Vagina (tissue), 2 donors: Measurements from ENCODE around the gene RFT1. TPM values are rescaled to one million over a fixed set of nuclear protein-coding genes. Genes with fewer than 3 reads are reported as not detected.

ENCODE experiments used
- DNase-seq, 2 donors: peaks; one replicate each; pipeline ENCODE4 v3.0.0-alpha.2; 2017; ENCODE audit errors: extremely low spot score in 2 of 2
- H3K27ac ChIP-seq: fragments of 200-600 bp; sonication (generic); one replicate; pipeline ENCODE4 v1.5.1; 2019
- H3K27me3 ChIP-seq: fragments of 200-600 bp; sonication (generic); one replicate; pipeline ENCODE4 v1.5.1; 2019
- H3K36me3 ChIP-seq, 2 donors: fragments of 200-600 bp; sonication (generic); one replicate each; pipeline ENCODE4 v1.5.1; 2017 to 2019
- H3K4me1 ChIP-seq: fragments of 200-600 bp; sonication (generic); one replicate; pipeline ENCODE4 v1.5.1; 2019
- H3K4me3 ChIP-seq, 2 donors: fragments of 200-600 bp; sonication (generic); 1 replicate in 1 of 2; 2 replicates in 1 of 2; pipeline ENCODE4 v1.5.1; 2016 to 2019
- H3K9me3 ChIP-seq: fragments of 200-600 bp; sonication (generic); one replicate; pipeline ENCODE4 v1.5.1; 2019
- CTCF ChIP-seq, 3 experiments: fragments of 450-650 bp in 2 of 3; fragments of 200-600 bp in 1 of 3; sonication (generic) in 1 of 3; IDR thresholded peaks; one replicate each; pipeline ENCODE4 v1.5.1; 2017 to 2019; ENCODE audit warnings: antibody characterized with exemption in 3 of 3, mild to moderate bottlenecking in 2 of 3, moderate library complexity in 2 of 3
- POLR2A ChIP-seq, 2 donors: fragments of 450-650 bp; IDR thresholded peaks; one replicate each; pipeline ENCODE4 v1.6.1; 2017; ENCODE audit warnings: antibody characterized with exemption in 2 of 2, mild to moderate bottlenecking in 2 of 2, moderate library complexity in 2 of 2
- POLR2AphosphoS5 ChIP-seq, 2 donors: sonication (generic); formaldehyde crosslinking; IDR thresholded peaks; one replicate each; pipeline ENCODE4 v1.9.0; 2017; ENCODE audit warnings: antibody characterized with exemption in 2 of 2, mild to moderate bottlenecking in 2 of 2, low read depth in 1 of 2; ENCODE audit not compliant: insufficient read depth in 1 of 2
- intact Hi-C: fragments of 100-400 bp; cut with DNase I; formaldehyde crosslinking; loops from one replicate; pipeline ENCODE4 v1.15.1; 2023
- total RNA-seq: library from RNA; depleted of rRNA; stranded (reverse); fragments of >200 nt; gene quantifications from one replicate; pipeline ENCODE4 v1.2.3, GENCODE V29; 2016

RFT1 gene
- total RNA-seq, 1 donor from 2014 or later, result 13.8 TPM

GRCh38 chr3:53109891-53110771 lies 20.1 kb downstream of the RFT1 start:
- Histone ChIP-seq H3K4me1 (peaks cover 19% of the 10 kb centered on the region), H3K36me3 (peaks cover 0 to 9% of the 10 kb centered on the region in 2 donors)
- intact Hi-C loops, result no loop called here

GRCh38 chr3:53109190-53109589 lies 21.0 kb downstream of the RFT1 start:
- Histone ChIP-seq H3K27ac (peak overlapping the region; percentile 73), H3K4me3 (no peak overlapping the region), H3K27me3 (no peaks in the 10 kb centered on the region), H3K36me3 (peaks cover 0 to 11% of the 10 kb centered on the region in 2 donors), H3K4me1 (peaks cover 19% of the 10 kb centered on the region), H3K9me3 (no peaks in the 10 kb centered on the region)
- no peak for DNase-seq
- intact Hi-C loops, result no loop called here
- TF ChIP-seq CTCF (IDR thresholded peaks at IDR 0.05) (no peak), POLR2A (IDR thresholded peaks at IDR 0.05) (no peak), POLR2AphosphoS5 (IDR thresholded peaks at IDR 0.05; ENCODE audit: insufficient read depth in 1 of 2, low read depth in 1 of 2) (no peak)

More at GRCh38 chr3:53109891-53110771, 20.1 kb downstream of the RFT1 start:
- H3K4me3 ChIP-seq, result peak overlapping the region in 1 of 2 donors; percentile 4
- no peaks in the 10 kb centered on the region for H3K27me3 ChIP-seq
- H3K27ac ChIP-seq, result peak overlapping the region; percentile 73
- H3K9me3 ChIP-seq, result no peaks in the 10 kb centered on the region
- no peak for DNase-seq
- TF ChIP-seq CTCF (IDR thresholded peaks at IDR 0.05) (peak in 1 of 3 experiments; percentile 75), POLR2AphosphoS5 (IDR thresholded peaks at IDR 0.05; ENCODE audit: insufficient read depth in 1 of 2, low read depth in 1 of 2) (peak in 1 of 2 donors; percentile 61), POLR2A (IDR thresholded peaks at IDR 0.05) (no peak)

- no peak overlapping the region for H3K4me3 ChIP-seq
- no peak for DNase-seq
- intact Hi-C loops, result no loop called here
- no peak overlapping the region for H3K27ac ChIP-seq
- H3K9me3 ChIP-seq, result no peaks in the 10 kb centered on the region
- H3K36me3 ChIP-seq, result peaks cover 0 to 27% of the 10 kb centered on the region in 2 donors
- TF ChIP-seq POLR2AphosphoS5 (IDR thresholded peaks at IDR 0.05; ENCODE audit: insufficient read depth in 1 of 2, low read depth in 1 of 2) (no peak), CTCF (IDR thresholded peaks at IDR 0.05) (no peak), POLR2A (IDR thresholded peaks at IDR 0.05) (no peak)
- no peaks in the 10 kb centered on the region for H3K27me3 ChIP-seq
- H3K4me1 ChIP-seq, result peaks cover 17% of the 10 kb centered on the region
Measured at GRCh38 chr3:53104762-53105161, 25.5 kb downstream of the RFT1 start.

- TF ChIP-seq POLR2AphosphoS5 (IDR thresholded peaks at IDR 0.05; ENCODE audit: insufficient read depth in 1 of 2, low read depth in 1 of 2) (no peak), CTCF (IDR thresholded peaks at IDR 0.05) (no peak), POLR2A (IDR thresholded peaks at IDR 0.05) (no peak)
- DNase-seq, result no peak
- H3K27me3 ChIP-seq, result no peaks in the 10 kb centered on the region
- H3K36me3 ChIP-seq, result peaks cover 0 to 27% of the 10 kb centered on the region in 2 donors
- intact Hi-C loops, result no loop called here
- no peak overlapping the region for H3K4me3 ChIP-seq
- no peak overlapping the region for H3K27ac ChIP-seq
- no peaks in the 10 kb centered on the region for H3K9me3 ChIP-seq
- peaks cover 7% of the 10 kb centered on the region for H3K4me1 ChIP-seq
Measured at GRCh38 chr3:53103397-53104296, 26.6 kb downstream of the RFT1 start.
